Upper lobe of left lung (tissue), 6 donors: Measurements from ENCODE around the gene DCAF16. TPM values are rescaled to one million over a fixed set of nuclear protein-coding genes. Genes with fewer than 3 reads are reported as not detected.

ENCODE experiments used
- ATAC-seq, 2 donors: fragments of 200-7000 bp; cut with Tn5 transposase; one replicate each; pipeline ENCODE4 v1.9.1; 2022; ENCODE audit warnings: mild to moderate bottlenecking in 2 of 2, moderate library complexity in 2 of 2; ENCODE audit not compliant: low FRiP score in 2 of 2
- DNase-seq, 2 donors: peaks; one replicate each; pipeline ENCODE4 v3.0.0-alpha.2; 2019 to 2020
- H3K27ac ChIP-seq, 4 donors: fragments of 200-600 bp; sonication (generic); one replicate each; pipeline ENCODE4 v1.5.1; 2016 to 2019
- H3K27me3 ChIP-seq, 4 donors: fragments of 200-600 bp; sonication (generic); one replicate each; pipeline ENCODE4 v1.5.1; 2017 to 2019
- H3K36me3 ChIP-seq, 4 donors: fragments of 200-600 bp; sonication (generic); one replicate each; pipeline ENCODE4 v1.5.1; 2016 to 2019
- H3K4me1 ChIP-seq, 4 donors: fragments of 200-600 bp; sonication (generic); one replicate each; pipeline ENCODE4 v1.5.1; 2018 to 2019
- H3K4me3 ChIP-seq, 4 donors: fragments of 200-600 bp; sonication (generic); one replicate each; pipeline ENCODE4 v1.5.1; 2017 to 2019; ENCODE audit warnings: mild to moderate bottlenecking in 2 of 4, moderate library complexity in 1 of 4
- H3K9me3 ChIP-seq, 4 donors: fragments of 200-600 bp; sonication (generic); one replicate each; pipeline ENCODE4 v1.5.1; 2018 to 2019
- EP300 ChIP-seq, 4 donors: sonication (generic); formaldehyde crosslinking; IDR thresholded peaks; one replicate each; pipeline ENCODE4 v1.5.1; 2017; ENCODE audit warnings: antibody characterized with exemption in 4 of 4, control low read depth in 2 of 4
- POLR2A ChIP-seq, 4 donors: fragments of 450-650 bp; IDR thresholded peaks; one replicate each; pipeline ENCODE4 v1.5.1; 2016 to 2017; ENCODE audit warnings: antibody characterized with exemption in 4 of 4, mild to moderate bottlenecking in 2 of 4
- POLR2AphosphoS5 ChIP-seq, 2 donors: sonication (generic); formaldehyde crosslinking; IDR thresholded peaks; one replicate each; pipeline ENCODE4 v1.5.1; 2017; ENCODE audit warnings: antibody characterized with exemption in 2 of 2
- WGBS, 2 donors: methylation state at CpG; one replicate each; pipeline ENCODE4 v1.1.5; 2017 to 2018; 5-methylcytosine and 5-hydroxymethylcytosine counted together
- total RNA-seq, 6 donors: library from RNA; depleted of rRNA in 4 of 6; stranded (reverse); fragments of >200 nt in 4 of 6; gene quantifications; one replicate each; pipeline versions ENCODE4 v1.1.0 to v1.2.1, GENCODE V29; 2016 to 2021
- TF ChIP-seq, protein P1 (sequence below), 6 experiments: fragments of 450-650 bp in 4 of 6; fragments of 200-600 bp in 2 of 6; sonication (generic) in 2 of 6; IDR thresholded peaks; one replicate each; pipeline ENCODE4 v1.5.1; 2016 to 2019; ENCODE audit warnings: antibody characterized with exemption in 6 of 6
- donor health status: DM: no; HTN: no; CAD: no; lungs with moderate emphysema.
- donor health status: DM: no; HTN: yes; CAD: no; lungs with severe emphysema.

Gene DCAF16
- total RNA-seq, 6 donors from 2014 or later, result 16.1 to 35.9 (median 21.8) TPM

DNA sequence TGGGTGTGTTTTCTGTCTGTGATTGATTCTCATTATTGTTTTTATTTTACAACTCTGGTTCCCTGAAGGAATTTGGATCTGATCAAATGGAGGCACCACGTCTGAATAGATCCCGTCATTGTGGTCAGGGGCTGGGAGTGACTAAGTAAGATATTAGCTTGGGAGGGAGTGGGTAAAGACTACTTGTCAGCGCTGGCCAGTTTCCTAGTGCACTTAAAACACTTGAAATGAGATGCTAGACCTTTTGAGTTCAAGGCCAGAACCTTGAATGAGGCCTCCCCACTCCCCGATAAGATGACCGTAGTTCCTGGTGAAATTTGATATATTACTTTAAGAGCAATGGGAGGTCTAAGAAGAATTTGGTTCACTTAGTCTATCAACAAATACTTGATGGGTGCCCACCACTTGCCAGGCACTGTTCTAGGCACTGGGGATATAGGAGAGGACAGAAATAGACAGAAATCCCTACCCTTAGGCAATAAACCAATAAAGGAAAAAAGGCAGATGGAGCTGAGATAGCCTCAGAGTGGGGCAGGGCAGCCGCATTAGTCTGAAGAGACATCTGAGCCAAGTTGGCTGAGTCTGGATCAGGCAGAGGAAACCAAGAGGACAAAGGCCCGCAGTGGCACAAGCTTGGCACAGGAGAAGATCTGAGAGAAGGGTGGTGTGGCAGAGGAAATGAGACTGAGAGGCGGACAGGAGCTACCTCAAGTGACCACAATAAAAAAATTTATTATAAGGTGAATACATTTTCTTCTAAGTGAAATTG is 41.0 kb downstream of the DCAF16 start:
- Histone ChIP-seq H3K4me1 (peaks cover 0 to 4% (median 0%) of the 10 kb centered on the region in 4 donors), H3K27me3 (no peaks in the 10 kb centered on the region), H3K36me3 (no peaks in the 10 kb centered on the region), H3K9me3 (peaks cover 0 to 7% (median 0%) of the 10 kb centered on the region in 4 donors), H3K4me3 (no peak overlapping the region), H3K27ac (no peak overlapping the region)
- TF ChIP-seq POLR2AphosphoS5 (IDR thresholded peaks at IDR 0.05) (no peak), EP300 (IDR thresholded peaks at IDR 0.05) (no peak), POLR2A (IDR thresholded peaks at IDR 0.05) (no peak)
- TF ChIP-seq, protein P1, sequence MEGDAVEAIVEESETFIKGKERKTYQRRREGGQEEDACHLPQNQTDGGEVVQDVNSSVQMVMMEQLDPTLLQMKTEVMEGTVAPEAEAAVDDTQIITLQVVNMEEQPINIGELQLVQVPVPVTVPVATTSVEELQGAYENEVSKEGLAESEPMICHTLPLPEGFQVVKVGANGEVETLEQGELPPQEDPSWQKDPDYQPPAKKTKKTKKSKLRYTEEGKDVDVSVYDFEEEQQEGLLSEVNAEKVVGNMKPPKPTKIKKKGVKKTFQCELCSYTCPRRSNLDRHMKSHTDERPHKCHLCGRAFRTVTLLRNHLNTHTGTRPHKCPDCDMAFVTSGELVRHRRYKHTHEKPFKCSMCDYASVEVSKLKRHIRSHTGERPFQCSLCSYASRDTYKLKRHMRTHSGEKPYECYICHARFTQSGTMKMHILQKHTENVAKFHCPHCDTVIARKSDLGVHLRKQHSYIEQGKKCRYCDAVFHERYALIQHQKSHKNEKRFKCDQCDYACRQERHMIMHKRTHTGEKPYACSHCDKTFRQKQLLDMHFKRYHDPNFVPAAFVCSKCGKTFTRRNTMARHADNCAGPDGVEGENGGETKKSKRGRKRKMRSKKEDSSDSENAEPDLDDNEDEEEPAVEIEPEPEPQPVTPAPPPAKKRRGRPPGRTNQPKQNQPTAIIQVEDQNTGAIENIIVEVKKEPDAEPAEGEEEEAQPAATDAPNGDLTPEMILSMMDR (IDR thresholded peaks at IDR 0.05), result no peak
- ATAC-seq (peak in 1 of 2 donors; percentile 67), DNase-seq (peak in 1 of 2 donors; percentile 70)
- 47 to 50% methylated on average over 8 of the region's 8 CpGs for WGBS, 2 donors

DNA sequence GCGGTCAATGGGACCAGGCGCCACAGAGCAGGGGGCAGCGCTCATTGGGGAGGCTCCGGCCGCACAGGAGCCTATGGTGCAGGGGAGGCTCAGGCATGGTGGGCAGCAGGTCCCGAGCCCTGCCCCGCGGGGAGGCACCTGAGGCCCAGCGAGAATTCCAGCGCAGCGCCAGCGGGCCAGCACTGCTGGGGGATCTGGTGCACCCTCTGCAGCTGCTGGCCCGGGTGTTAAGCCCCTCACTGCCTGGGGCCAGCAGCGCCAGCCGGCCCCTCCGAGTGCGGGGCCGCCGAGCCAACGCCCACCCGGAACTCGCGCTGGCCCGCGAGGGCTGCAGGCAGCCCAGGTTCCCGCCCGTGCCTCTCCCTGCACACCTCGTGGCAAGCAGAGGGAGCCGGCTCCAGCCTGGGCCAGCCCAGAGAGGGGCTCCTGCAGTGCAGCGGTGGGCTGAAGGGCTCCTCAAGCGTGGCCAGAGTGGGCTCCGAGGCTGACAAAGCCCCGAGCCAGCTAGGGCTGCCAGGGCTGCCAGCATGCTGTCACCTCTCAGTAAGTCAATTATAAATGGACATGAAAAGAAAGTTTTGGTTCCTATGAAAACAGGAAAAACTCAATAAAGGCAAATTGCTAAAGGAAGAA is 43.6 kb downstream of the DCAF16 start:
- H3K36me3 ChIP-seq, result no peaks in the 10 kb centered on the region
- no peak for TF ChIP-seq POLR2A (IDR thresholded peaks at IDR 0.05)
- no peak overlapping the region for H3K27ac ChIP-seq
- H3K4me3 ChIP-seq, result no peak overlapping the region
- peaks cover 0 to 4% (median 0%) of the 10 kb centered on the region in 4 donors for H3K4me1 ChIP-seq
- no peak for ATAC-seq
- H3K9me3 ChIP-seq, result peaks cover 0 to 7% (median 0%) of the 10 kb centered on the region in 4 donors
- 84 to 93% methylated on average over 8 to 13 of the region's 33 CpGs for WGBS, 2 donors
- H3K27me3 ChIP-seq, result no peaks in the 10 kb centered on the region
- peak in 1 of 2 donors; percentile 69 for DNase-seq

- no peak for TF ChIP-seq POLR2AphosphoS5 (IDR thresholded peaks at IDR 0.05)
- no peak for TF ChIP-seq EP300 (IDR thresholded peaks at IDR 0.05)
- no peak for TF ChIP-seq POLR2A (IDR thresholded peaks at IDR 0.05)
- TF ChIP-seq, protein P1 (IDR thresholded peaks at IDR 0.05), result no peak
Measured at GRCh38 chr4:17765514-17766286, 44.9 kb downstream of the DCAF16 start.

GRCh38 chr4:17763931-17764330 is 46.6 kb downstream of the DCAF16 start:
- DNase-seq (no peak), ATAC-seq (no peak)
- WGBS, 2 donors, result 44 to 68% methylated on average over 5 of the region's 5 CpGs
- Histone ChIP-seq H3K36me3 (no peaks in the 10 kb centered on the region), H3K4me1 (no peaks in the 10 kb centered on the region), H3K27me3 (no peaks in the 10 kb centered on the region), H3K4me3 (no peak overlapping the region), H3K27ac (no peak overlapping the region), H3K9me3 (peaks cover 0 to 7% (median 0%) of the 10 kb centered on the region in 4 donors)
- TF ChIP-seq POLR2A (IDR thresholded peaks at IDR 0.05) (no peak), POLR2AphosphoS5 (IDR thresholded peaks at IDR 0.05) (no peak), EP300 (IDR thresholded peaks at IDR 0.05) (no peak)
- TF ChIP-seq, protein P1 (IDR thresholded peaks at IDR 0.05), result no peak

More at GRCh38 chr4:17765514-17766286, 44.9 kb downstream of the DCAF16 start:
- Histone ChIP-seq H3K36me3 (no peaks in the 10 kb centered on the region), H3K9me3 (peaks cover 0 to 7% (median 0%) of the 10 kb centered on the region in 4 donors), H3K4me3 (no peak overlapping the region), H3K27ac (no peak overlapping the region), H3K4me1 (peaks cover 0 to 4% (median 0%) of the 10 kb centered on the region in 4 donors), H3K27me3 (no peaks in the 10 kb centered on the region)
- no peak for ATAC-seq
- WGBS, 2 donors, result 69 to 76% methylated on average over 11 of the region's 11 CpGs
- no peak for DNase-seq

- Histone ChIP-seq H3K27ac (no peak overlapping the region), H3K4me1 (no peaks in the 10 kb centered on the region), H3K4me3 (no peak overlapping the region), H3K27me3 (no peaks in the 10 kb centered on the region), H3K36me3 (no peaks in the 10 kb centered on the region), H3K9me3 (peaks cover 0 to 7% (median 0%) of the 10 kb centered on the region in 4 donors)
- TF ChIP-seq POLR2A (IDR thresholded peaks at IDR 0.05), result no peak
- TF ChIP-seq, protein P1 (IDR thresholded peaks at IDR 0.05), result no peak
- TF ChIP-seq POLR2AphosphoS5 (IDR thresholded peaks at IDR 0.05), result no peak
- no peak for TF ChIP-seq EP300 (IDR thresholded peaks at IDR 0.05)
- ATAC-seq (no peak), DNase-seq (no peak)
- WGBS, 2 donors, result 96% methylated on average over 3 of the region's 3 CpGs
Measured at GRCh38 chr4:17763416-17763815, 47.1 kb downstream of the DCAF16 start.
